GM12892 (cell line): ENCODE data around the gene HOXA11.

Experiments
- DNase-seq: peaks from one replicate; pipeline ENCODE4 v3.0.0; 2011; ENCODE audit not compliant: insufficient read length
- FAIRE-seq: peaks from 2 replicates; lab custom pipeline; 2011; peaks lifted over from hg19 to GRCh38; lab: Jason Lieb, UNC
- POLR2A ChIP-seq: IDR thresholded peaks from 2 replicates; pipeline ENCODE4 v1.6.1; 2011; ENCODE audit warnings: low read depth, low read length, control low read depth
- POLR2AphosphoS5 ChIP-seq: IDR thresholded peaks from 2 replicates; pipeline ENCODE4 v1.6.1; 2011; ENCODE audit warnings: low read depth, low read length, control low read depth
- TAF1 ChIP-seq: IDR thresholded peaks from 2 replicates; pipeline ENCODE4 v1.6.1; 2011; ENCODE audit warnings: low read depth, mild to moderate bottlenecking, control low read depth, low read length, borderline replicate concordance

The HOXA11 gene

GRCh38 chr7:27204851-27205322 lies 19.9 kb upstream of the HOXA11 start:
- TF ChIP-seq POLR2A (no peak), POLR2AphosphoS5 (no peak), TAF1 (no peak)
- DNase-seq, result no peak
- FAIRE-seq, result no peak

DNA sequence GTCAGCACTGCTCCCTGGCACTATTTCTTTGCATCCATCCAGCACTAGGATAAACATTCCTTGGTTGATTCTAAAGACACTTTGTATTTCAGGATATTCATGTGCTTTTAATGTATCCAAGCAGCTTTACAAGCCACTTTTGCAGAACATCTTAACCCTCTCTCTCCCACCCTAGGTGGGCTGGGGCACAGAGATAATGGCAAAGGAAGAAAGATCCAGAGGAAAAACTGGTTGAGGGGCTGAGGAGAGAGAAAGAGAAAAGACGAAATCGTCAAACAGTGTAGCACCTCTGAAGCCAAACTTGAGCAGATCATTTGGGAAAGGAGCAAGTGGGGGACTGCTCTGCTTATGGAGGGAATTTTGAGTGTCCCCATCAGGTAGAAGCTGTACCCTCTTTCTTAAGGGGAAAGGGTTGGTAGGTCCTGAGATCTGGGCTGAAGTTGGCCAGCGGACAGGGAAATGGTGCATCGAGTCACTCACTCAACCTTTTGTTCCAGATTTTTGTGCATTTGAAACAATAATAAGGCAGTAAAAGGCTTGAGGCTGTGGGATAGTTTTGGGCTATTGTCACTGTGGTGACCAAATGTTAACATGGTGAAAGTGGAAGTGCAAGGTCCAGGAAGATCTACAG lies 19.0 kb upstream of the HOXA11 start:
- TF ChIP-seq POLR2AphosphoS5 (no peak), TAF1 (no peak), POLR2A (no peak)
- no peak for FAIRE-seq

DNA sequence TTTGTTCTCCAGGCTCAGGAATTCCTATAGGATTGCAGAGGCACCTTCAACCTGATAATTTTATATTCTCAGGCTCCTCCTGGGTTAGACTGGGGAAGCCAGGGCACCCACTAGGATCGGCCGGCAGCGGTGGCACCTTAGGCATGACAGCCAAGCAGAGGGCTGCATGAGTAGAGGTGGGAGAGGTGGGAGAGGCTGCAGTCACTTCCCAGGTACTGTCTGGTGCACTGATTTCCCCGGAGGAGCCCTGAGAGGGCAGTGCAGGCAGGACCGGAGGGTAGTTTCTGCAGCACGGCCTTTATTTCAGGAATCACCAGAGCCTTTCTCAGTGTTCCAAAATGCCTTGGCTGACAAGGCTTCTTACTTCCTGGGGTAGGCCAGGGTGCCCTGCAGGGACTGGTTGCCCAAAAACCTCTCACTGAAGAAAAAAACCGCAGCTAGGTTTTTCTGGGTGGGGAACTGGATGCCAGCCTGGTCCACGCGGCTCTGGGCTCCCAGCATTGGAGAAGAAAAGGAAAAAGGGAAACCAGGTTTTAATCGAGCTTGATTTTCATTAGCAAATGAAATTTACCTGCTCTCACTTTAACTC lies 18.4 kb upstream of the HOXA11 start:
- no peak for TF ChIP-seq POLR2AphosphoS5
- TF ChIP-seq TAF1, result no peak
- no peak for TF ChIP-seq POLR2A
- no peak for FAIRE-seq

More for the DNA sequence above, 19.0 kb upstream of the HOXA11 start:
- no peak for DNase-seq

GRCh38 chr7:27202862-27203134 lies 17.8 kb upstream of the HOXA11 start:
- DNase-seq (no peak), FAIRE-seq (no peak)
- no peak for TF ChIP-seq POLR2A
- TF ChIP-seq POLR2AphosphoS5, result no peak
- TF ChIP-seq TAF1, result no peak

More for the DNA sequence above, 18.4 kb upstream of the HOXA11 start:
- DNase-seq, result no peak

GRCh38 chr7:27202018-27202861 lies 17.2 kb upstream of the HOXA11 start:
- no peak for DNase-seq
- no peak for TF ChIP-seq POLR2AphosphoS5
- TF ChIP-seq TAF1, result no peak
- TF ChIP-seq POLR2A, result no peak
- FAIRE-seq, result no peak

- TF ChIP-seq POLR2AphosphoS5 (no peak), POLR2A (no peak), TAF1 (no peak)
- FAIRE-seq (no peak), DNase-seq (no peak)
Measured at GRCh38 chr7:27201580-27202017, 16.6 kb upstream of the HOXA11 start.

DNA sequence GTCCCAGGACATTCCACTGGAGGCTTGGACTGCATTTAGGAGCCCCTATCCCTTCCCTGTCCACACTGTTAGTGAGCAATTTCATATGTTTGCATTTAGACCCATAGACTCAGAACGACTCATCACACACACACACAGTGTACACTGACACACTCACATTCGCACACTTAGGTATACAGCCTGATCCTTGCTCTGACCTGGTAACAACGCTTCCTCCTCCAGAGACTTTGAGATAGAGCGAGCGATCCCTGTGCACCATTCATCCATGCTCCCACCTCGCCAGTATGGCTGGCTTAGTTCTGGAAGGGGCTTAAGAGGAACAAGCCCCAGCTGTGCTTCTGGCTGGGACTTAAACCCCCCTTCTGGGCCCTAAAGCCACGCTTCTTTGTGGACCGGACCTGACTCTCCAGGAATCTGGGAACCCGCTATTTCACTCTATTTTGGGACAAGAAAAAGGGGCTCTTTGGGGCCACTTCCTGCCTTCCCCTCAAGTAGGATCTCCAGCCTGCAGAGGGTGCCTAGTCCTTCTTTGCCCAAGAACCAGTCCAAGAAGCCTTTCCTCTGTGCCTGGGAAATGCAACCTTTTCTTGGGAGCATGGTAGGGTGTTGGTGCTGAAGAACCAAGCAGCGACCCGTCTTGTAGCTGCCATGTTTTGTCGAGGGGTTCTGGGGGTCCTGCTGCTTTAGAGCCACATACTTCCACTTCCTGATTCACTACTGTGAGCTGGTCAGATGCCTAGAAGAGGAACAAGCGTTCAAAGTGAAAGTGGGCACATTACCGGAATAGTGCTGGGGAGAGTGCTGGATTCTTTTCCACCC lies 15.9 kb upstream of the HOXA11 start:
- DNase-seq (no peak), FAIRE-seq (no peak)

DNA sequence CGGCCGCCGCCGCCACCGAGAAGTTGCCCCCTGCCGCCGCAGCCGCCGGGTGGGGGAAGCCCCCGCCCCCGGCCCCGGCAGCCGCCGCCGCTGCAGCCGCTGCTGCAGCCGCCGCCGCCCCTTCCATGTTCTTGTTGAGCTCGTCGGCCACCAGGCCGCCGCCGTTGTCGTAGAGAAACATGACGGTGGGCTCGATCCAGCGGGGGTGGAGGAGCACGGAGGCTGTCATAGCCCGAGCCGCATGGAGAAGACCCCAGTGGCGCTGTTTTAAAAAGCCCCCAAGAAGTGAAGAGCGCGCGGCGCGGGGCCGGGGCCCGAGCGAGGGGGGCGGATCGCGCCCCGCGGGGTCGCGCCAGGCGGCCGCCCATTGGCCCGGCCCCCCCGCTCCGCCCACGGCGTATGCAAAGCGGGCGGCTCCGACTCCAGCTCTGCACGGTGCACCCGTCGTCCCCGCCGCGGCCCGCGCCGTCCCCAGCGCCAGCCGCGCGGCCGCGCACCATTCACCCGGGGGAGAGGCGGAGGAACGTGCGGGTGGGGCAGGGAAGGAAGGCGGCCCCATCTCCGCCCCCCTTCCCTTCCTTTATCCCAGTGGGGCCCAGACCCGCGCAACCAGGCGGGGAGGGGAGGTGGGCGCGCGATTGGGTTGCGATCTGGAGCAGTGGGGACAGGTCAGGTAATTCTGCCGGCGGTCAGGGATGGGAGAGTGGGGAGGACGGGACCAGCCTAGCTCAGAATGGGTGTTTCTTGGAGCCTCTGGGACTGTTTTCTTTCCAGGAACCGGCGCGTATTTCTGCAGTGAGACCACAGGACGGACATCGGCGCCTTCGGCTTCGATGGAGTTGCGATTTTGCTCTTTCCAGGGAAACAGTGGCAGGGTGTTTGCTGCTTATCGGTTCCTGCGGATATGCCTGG lies 15.1 kb upstream of the HOXA11 start, which contains the start of gene HOXA13:
Gene HOXA13 (minus strand): TSS at position 243 of the 912 bp plus-strand sequence. CDS start 14 bp downstream, at position 229.
- no peak for TF ChIP-seq POLR2A
- TF ChIP-seq TAF1, result no peak
- FAIRE-seq (no peak), DNase-seq (no peak)

More for the DNA sequence above, 15.9 kb upstream of the HOXA11 start:
- TF ChIP-seq TAF1 (no peak), POLR2AphosphoS5 (no peak), POLR2A (no peak)

GRCh38 chr7:27198871-27199801 lies 14.1 kb upstream of the HOXA11 start:
- no peak for FAIRE-seq
- DNase-seq, result no peak
- TF ChIP-seq TAF1 (no peak), POLR2A (no peak), POLR2AphosphoS5 (no peak)
